GM13977 (cell line): ENCODE measurements around the gene SPR.

Experiments used
- DNase-seq: peaks from one replicate; pipeline ENCODE4 v3.0.0; 2012; ENCODE audit warnings: low spot score
- CTCF ChIP-seq: IDR thresholded peaks from 2 replicates; pipeline ENCODE4 v1.5.1; 2012; ENCODE audit warnings: mild to moderate bottlenecking, control low read depth; ENCODE audit not compliant: insufficient read depth; ENCODE audit errors: extremely low read depth, missing control alignments
- in situ Hi-C: fragments of 300-500 bp; cut with MboI; formaldehyde crosslinking; loops from one replicate; pipeline ENCODE4 v1.12.0; 2022; ENCODE audit warnings: low sequenced_read_pairs, low pct_unique_long_range_greater_than_20kb, mixed read lengths, inconsistent platforms; ENCODE audit not compliant: unreplicated experiment

The SPR gene

DNA sequence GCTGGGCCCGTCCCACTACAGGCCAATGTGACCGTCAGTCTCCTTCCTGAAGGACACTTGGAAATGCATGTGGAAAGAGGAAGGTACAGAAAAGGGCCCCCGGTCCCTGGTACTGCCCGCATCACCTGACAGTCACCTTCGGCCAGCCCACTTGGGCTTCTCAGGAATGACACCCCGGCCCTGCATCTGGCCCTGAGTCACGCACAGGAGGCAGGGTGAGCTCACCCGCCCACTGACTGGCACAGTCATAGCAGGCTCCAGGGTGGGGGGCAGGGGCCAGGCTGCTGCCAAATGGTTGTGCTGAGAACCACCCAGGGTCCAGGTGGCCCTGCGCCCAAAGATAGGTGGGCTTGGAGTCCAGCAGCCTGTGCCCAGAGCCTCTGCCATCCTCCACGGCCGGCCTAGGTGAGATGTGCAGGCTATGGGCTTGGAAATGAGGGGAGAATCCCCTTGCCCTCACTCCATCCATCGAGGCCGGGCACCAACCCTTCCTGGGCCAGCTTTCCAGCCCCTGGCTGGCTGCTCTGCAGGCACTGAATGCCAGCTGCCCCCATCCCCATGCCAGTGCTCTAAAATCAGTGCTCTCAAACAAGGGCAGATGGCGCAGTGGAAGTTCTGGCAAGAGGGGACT lies 44.2 kb downstream of the SPR start:
- in situ Hi-C loops: no loop called here
- no peak for DNase-seq
- no peak for TF ChIP-seq CTCF

GRCh38 chr2:72932045-72932740 lies 45.0 kb downstream of the SPR start:
- TF ChIP-seq CTCF: no peak
- in situ Hi-C loops: no loop called here
- no peak for DNase-seq

DNA sequence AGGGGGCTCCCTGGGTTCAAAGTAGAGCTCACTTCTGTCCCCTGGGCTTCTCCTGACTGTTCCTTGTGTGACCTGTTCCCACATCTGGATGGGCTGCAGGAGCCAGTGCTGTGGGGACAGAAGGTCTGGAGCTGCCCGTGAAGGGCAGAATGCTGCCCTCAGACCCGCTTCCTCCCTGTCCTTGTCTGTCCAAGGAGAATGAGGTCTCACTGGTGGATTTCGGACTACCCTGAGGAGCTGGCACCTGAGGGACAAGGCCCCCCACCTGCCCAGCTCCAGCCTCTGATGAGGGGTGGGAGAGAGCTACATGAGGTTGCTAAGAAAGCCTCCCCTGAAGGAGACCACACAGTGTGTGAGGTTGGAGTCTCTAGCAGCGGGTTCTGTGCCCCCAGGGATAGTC lies 45.6 kb downstream of the SPR start:
- no peak for TF ChIP-seq CTCF
- DNase-seq: no peak
- in situ Hi-C loops: no loop called here

DNA sequence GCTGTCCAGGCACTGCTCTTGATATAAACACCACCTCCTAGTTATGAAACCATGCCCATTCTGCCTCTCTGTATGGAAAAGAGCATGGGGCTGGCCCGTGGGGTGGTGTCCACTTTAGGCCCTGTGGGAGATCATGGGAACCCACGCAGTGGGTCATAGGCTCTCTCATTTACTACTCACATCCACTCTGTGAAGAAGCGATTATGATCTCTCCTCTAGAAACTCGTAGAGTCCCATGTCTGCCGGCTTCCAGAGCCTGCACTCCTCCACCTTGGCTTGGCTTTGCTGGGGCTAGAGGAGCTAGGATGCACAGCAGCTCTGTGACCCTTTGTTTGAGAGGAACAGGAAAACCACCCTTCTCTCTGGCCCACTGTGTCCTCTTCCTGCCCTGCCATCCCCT lies 46.0 kb downstream of the SPR start:
- in situ Hi-C loops: no loop called here
- no peak for TF ChIP-seq CTCF
- DNase-seq: no peak

- no peak for DNase-seq
- in situ Hi-C loops: no loop called here
- TF ChIP-seq CTCF: no peak
These were observed 46.5 kb downstream of the SPR start for GRCh38 chr2:72933646-72934151.

DNA sequence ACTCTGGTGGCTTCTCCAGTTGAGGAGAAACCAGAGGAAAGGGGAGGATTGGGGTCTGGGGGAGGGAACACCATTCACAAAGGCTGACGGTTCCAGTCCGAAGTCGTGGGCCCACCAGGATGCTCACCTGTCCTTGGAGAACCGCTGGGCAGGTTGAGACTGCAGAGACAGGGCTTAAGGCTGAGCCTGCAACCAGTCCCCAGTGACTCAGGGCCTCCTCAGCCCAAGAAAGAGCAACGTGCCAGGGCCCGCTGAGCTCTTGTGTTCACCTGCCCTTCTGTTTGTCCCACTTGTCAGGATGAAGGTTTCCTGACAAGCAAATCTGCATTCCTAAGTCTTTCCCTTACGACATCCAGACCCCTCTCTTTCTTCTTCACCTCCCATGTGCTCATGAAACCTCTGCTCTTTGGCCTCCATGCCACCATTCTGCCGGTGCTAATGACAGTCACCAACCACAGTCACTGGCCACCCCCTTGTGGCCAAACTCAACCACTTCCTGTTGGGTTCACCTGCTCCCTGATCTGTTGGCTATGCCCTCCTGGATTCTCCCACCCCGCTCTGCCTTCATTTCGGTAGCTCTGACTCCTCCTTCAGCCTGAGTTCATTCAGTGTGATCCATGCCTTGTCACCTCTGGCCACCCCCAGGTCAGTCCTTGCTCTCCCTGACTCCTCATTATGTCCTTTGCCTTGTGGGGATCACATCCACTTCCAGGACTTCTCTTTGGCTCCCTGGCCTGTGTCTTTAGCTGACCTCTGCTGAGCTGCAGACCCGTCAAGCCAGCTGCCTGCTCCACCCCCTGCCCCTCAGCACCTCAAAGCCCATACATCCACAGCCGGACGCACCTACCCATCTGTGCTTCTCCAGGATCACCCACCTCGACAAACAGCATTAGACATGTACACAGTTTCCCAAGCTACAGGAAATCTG lies 47.7 kb downstream of the SPR start:
- DNase-seq: peak; percentile 75
- in situ Hi-C loops: no loop called here
- TF ChIP-seq CTCF: peak; percentile 56
